GM06990 (cell line): ENCODE data around the gene MFSD8.

Experiments used
- DNase-seq: peaks from one replicate; pipeline ENCODE4 v3.0.0-alpha.2; 2011; ENCODE audit not compliant: insufficient read length; ENCODE audit errors: extremely low read depth
- H3K27me3 ChIP-seq: replicated peaks from 2 replicates; pipeline ENCODE4 v1.6.0; 2011; ENCODE audit warnings: low read length; ENCODE audit not compliant: control insufficient read depth, insufficient read depth
- H3K36me3 ChIP-seq: 2 replicates; pipeline ENCODE4 v1.5.1; 2011; ENCODE audit warnings: low read length; ENCODE audit not compliant: control insufficient read depth, insufficient read depth
- H3K4me3 ChIP-seq: replicated peaks from 2 replicates; pipeline ENCODE4 v1.5.1; 2011; ENCODE audit warnings: low read depth, mild to moderate bottlenecking, control low read depth, low read length
- CTCF ChIP-seq: IDR thresholded peaks from 2 replicates; pipeline ENCODE4 v1.5.1; 2011; ENCODE audit warnings: low read length, control low read depth, mild to moderate bottlenecking, inconsistent platforms; ENCODE audit not compliant: insufficient read depth, poor library complexity, severe bottlenecking

The MFSD8 gene

GRCh38 chr4:127995776-127996175, 30.8 kb upstream of the MFSD8 start:
- Histone ChIP-seq H3K27me3 (no peaks in the 10 kb centered on the region), H3K36me3 (no peaks in the 10 kb centered on the region)
- no peak for DNase-seq

GRCh38 chr4:127993151-127993550, 28.2 kb upstream of the MFSD8 start:
- Histone ChIP-seq H3K27me3 (no peaks in the 10 kb centered on the region), H3K36me3 (no peaks in the 10 kb centered on the region), H3K4me3 (no peak overlapping the region)
- no peak for TF ChIP-seq CTCF
- DNase-seq: no peak

More at GRCh38 chr4:127995776-127996175, 30.8 kb upstream of the MFSD8 start:
- no peak for TF ChIP-seq CTCF
- H3K4me3 ChIP-seq: no peak overlapping the region

GRCh38 chr4:127988638-127989037, 23.7 kb upstream of the MFSD8 start:
- H3K36me3 ChIP-seq: no peaks in the 10 kb centered on the region
- DNase-seq: no peak
- no peak for TF ChIP-seq CTCF
- no peaks in the 10 kb centered on the region for H3K27me3 ChIP-seq
- H3K4me3 ChIP-seq: no peak overlapping the region

DNA sequence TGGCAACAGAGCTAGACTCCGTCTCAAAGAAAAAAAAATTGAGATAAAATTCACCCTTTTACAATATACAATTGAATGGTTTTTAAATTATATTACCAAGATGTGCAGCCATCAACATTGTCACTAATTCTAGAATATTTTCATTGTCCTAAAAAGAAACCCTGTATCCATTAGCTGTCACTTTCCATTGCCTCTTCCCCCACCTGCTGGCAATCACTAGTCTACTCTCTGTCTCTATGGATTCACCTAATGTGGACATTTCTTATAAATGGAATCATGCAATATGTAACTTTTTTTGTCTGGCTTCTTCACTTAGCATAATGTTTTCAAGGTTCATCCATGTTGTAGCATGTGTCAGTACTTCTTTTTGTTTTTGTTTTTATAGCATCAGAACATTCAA, 21.0 kb upstream of the MFSD8 start:
- TF ChIP-seq CTCF: no peak
- H3K4me3 ChIP-seq: no peak overlapping the region
- H3K27me3 ChIP-seq: no peaks in the 10 kb centered on the region
- H3K36me3 ChIP-seq: no peaks in the 10 kb centered on the region
- DNase-seq: no peak

- no peak for DNase-seq
- TF ChIP-seq CTCF: no peak
- Histone ChIP-seq H3K27me3 (no peaks in the 10 kb centered on the region), H3K4me3 (no peak overlapping the region), H3K36me3 (no peaks in the 10 kb centered on the region)
Observed at GRCh38 chr4:127982445-127982844, 17.5 kb upstream of the MFSD8 start.

GRCh38 chr4:127978930-127979329, 14.0 kb upstream of the MFSD8 start:
- TF ChIP-seq CTCF: no peak
- no peak for DNase-seq
- H3K4me3 ChIP-seq: no peak overlapping the region
- peaks cover 3% of the 10 kb centered on the region; the same call in 1 of the 2 replicates for H3K36me3 ChIP-seq
- H3K27me3 ChIP-seq: no peaks in the 10 kb centered on the region
